Osteoblast (primary cell): ENCODE measurements around the gene MAN2A1. TPM values are rescaled to one million over a fixed set of nuclear protein-coding genes. Genes with fewer than 3 reads are reported as not detected.

Source experiments
- DNase-seq: peaks from one replicate; pipeline ENCODE4 v3.0.0; 2011; ENCODE audit warnings: low spot score, mixed read lengths; ENCODE audit not compliant: insufficient read length; ENCODE audit errors: missing footprints
- H2AFZ ChIP-seq: 2 replicates; pipeline ENCODE4 v1.6.0; 2011; ENCODE audit warnings: mild to moderate bottlenecking, low read length
- H3K27ac ChIP-seq: 2 replicates; pipeline ENCODE4 v1.5.1; 2011; ENCODE audit warnings: mild to moderate bottlenecking, low read depth, low read length, moderate library complexity
- H3K27me3 ChIP-seq: 2 replicates; pipeline ENCODE4 v1.6.0; 2012; ENCODE audit warnings: mild to moderate bottlenecking, control low read depth, inconsistent platforms, low read length, moderate library complexity; ENCODE audit not compliant: insufficient read depth
- H3K36me3 ChIP-seq: 2 replicates; pipeline ENCODE4 v1.5.1; 2011; ENCODE audit warnings: mild to moderate bottlenecking, low read length, control low read depth, moderate library complexity; ENCODE audit not compliant: insufficient read depth
- H3K4me1 ChIP-seq: 2 replicates; pipeline ENCODE4 v1.5.1; 2011; ENCODE audit warnings: mild to moderate bottlenecking, low read length, control low read depth, moderate library complexity; ENCODE audit not compliant: insufficient read depth
- H3K4me2 ChIP-seq: 2 replicates; pipeline ENCODE4 v1.6.0; 2011; ENCODE audit warnings: mild to moderate bottlenecking, low read length; ENCODE audit not compliant: insufficient read depth
- H3K4me3 ChIP-seq: fragments of 200-600 bp; sonication (generic); 3 replicates; pipeline ENCODE4 v1.5.1; 2012; ENCODE audit warnings: mild to moderate bottlenecking, low read length, inconsistent platforms; ENCODE audit not compliant: insufficient read depth
- H3K79me2 ChIP-seq: 2 replicates; pipeline ENCODE4 v1.6.0; 2012; ENCODE audit warnings: mild to moderate bottlenecking, low read length, control low read depth, inconsistent platforms; ENCODE audit not compliant: insufficient read depth
- H3K9me3 ChIP-seq: 2 replicates; pipeline ENCODE4 v1.5.1; 2011; ENCODE audit warnings: low read depth, low read length, control low read depth
- H4K20me1 ChIP-seq: 2 replicates; pipeline ENCODE4 v1.6.0; 2012; ENCODE audit warnings: mild to moderate bottlenecking, low read length, control low read depth; ENCODE audit not compliant: insufficient read depth
- total RNA-seq: library from RNA; depleted of rRNA; stranded (reverse); fragments of >200 nt; gene quantifications from 2 replicates; pipeline ENCODE4 v1.2.3, GENCODE V29; 2012
- TF ChIP-seq, protein P1 (sequence below): IDR thresholded peaks from 2 replicates; pipeline ENCODE4 v1.5.1; 2011; ENCODE audit warnings: mild to moderate bottlenecking, low read depth, low read length, moderate library complexity; ENCODE audit errors: extremely low read depth

The MAN2A1 gene
- 69.5 and 81.8 TPM in 2 replicates for total RNA-seq

DNA sequence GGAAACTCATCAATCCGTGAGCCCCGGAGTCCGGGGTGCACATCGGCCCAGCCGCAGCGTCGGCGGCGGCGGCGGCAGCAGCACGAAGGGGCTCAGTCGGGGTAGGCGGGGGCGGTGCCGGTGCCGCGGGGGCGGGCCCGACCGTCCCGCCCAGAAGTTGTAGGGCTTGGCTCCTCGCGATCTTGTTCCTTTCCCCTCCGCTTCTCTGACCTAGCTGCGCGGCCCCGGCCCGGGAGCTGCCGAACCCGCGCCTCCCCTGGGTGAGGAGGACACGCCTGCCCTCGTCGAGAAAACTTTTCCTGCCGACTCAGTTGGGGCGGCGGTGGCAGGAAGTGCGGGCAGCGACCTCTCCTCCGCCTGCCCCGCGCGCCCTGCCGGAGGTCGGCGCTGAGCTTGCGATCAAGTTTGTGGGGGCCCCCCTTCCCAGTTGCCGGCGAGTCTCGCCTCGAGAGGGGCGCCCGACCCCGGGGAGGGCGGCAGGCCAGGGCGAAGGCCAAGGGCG lies at the start of gene MAN2A1:
MAN2A1 (plus strand) TSS at position 188 of the 502 bp plus-strand sequence. CDS start 491 bp downstream, outside the sequence.
- peak within 1 kb of the TSS; percentile 97 for H2AFZ ChIP-seq
- peaks cover 23% of the 10 kb centered on the region for H3K4me1 ChIP-seq
- H3K9me3 ChIP-seq, result peaks cover 5% of the 10 kb centered on the region
- no peaks in the 10 kb centered on the region for H3K27me3 ChIP-seq
- DNase-seq, result peak; percentile 89
- peak within 1 kb of the TSS; percentile 64 for H3K27ac ChIP-seq
- peaks cover 7% of the 10 kb centered on the region for H4K20me1 ChIP-seq
- peak within 1 kb of the TSS; percentile 86 for H3K4me2 ChIP-seq
- H3K4me3 ChIP-seq, result peak within 1 kb of the TSS; percentile 89
- H3K36me3 ChIP-seq, result no peaks in the 10 kb centered on the region
- peaks cover 44% of the 10 kb centered on the region for H3K79me2 ChIP-seq
- TF ChIP-seq, protein P1, sequence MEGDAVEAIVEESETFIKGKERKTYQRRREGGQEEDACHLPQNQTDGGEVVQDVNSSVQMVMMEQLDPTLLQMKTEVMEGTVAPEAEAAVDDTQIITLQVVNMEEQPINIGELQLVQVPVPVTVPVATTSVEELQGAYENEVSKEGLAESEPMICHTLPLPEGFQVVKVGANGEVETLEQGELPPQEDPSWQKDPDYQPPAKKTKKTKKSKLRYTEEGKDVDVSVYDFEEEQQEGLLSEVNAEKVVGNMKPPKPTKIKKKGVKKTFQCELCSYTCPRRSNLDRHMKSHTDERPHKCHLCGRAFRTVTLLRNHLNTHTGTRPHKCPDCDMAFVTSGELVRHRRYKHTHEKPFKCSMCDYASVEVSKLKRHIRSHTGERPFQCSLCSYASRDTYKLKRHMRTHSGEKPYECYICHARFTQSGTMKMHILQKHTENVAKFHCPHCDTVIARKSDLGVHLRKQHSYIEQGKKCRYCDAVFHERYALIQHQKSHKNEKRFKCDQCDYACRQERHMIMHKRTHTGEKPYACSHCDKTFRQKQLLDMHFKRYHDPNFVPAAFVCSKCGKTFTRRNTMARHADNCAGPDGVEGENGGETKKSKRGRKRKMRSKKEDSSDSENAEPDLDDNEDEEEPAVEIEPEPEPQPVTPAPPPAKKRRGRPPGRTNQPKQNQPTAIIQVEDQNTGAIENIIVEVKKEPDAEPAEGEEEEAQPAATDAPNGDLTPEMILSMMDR, result no peak

GRCh38 chr5:109640976-109641375 lies 48.8 kb upstream of the MAN2A1 start:
- H3K79me2 ChIP-seq, result no peaks in the 10 kb centered on the region

DNA sequence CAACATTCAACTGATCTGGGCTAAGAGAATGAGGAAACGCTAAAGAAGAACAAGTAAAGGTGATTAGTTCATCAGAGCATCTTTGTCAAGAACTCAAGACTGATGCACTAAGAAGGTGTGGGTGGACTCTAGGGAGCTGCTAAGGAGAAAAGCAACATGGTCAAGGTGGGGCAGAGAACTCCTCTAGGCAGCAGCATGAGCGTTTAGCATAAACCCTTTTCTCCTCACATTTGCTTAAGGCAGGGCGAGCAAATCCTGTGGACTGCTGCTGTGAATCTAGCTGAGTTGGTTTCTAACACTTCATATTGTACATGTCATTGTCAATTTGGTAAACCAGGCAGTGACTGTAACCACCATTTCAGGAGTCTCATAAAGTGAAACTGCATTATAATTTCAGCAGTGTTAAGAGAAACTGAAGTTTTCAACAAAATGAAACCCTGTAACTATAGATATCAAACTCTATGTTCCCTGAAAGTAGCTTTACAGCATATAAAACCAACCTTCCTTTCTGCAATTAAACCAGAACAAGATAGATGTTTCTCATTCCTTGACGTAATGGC lies 45.9 kb upstream of the MAN2A1 start:
- Histone ChIP-seq H3K27me3 (no peaks in the 10 kb centered on the region), H3K4me3 (no peak overlapping the region), H3K79me2 (no peaks in the 10 kb centered on the region), H3K27ac (no peak overlapping the region), H3K4me1 (no peaks in the 10 kb centered on the region), H4K20me1 (no peaks in the 10 kb centered on the region), H3K4me2 (no peak overlapping the region), H3K9me3 (no peaks in the 10 kb centered on the region), H2AFZ (no peak overlapping the region), H3K36me3 (no peaks in the 10 kb centered on the region)
- TF ChIP-seq, protein P1, result no peak
- no peak for DNase-seq

More at GRCh38 chr5:109640976-109641375, 48.8 kb upstream of the MAN2A1 start:
- Histone ChIP-seq H3K9me3 (no peaks in the 10 kb centered on the region), H3K27me3 (no peaks in the 10 kb centered on the region), H4K20me1 (no peaks in the 10 kb centered on the region), H3K4me1 (no peaks in the 10 kb centered on the region), H3K27ac (no peak overlapping the region), H3K36me3 (no peaks in the 10 kb centered on the region), H3K4me3 (no peak overlapping the region), H2AFZ (no peak overlapping the region), H3K4me2 (no peak overlapping the region)
- no peak for DNase-seq
- TF ChIP-seq, protein P1, result no peak

DNA sequence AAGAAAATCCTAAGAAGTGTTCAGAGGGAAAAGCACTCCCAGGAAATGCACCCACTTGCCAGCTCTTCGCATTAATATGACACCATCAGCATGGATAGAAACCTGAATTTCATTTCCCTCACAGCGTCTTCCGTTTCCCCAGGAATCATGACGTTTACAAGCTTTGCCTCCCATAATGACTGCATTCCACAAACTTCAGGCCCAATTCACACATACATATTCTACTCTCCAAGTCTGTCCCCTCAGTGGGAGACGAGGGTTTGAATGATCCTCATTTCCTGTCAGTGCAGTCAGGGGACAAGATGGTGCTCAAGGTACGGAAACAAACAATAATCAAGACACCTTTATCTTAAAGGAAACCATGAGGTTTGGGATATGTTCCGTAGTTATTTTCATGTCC lies 44.9 kb upstream of the MAN2A1 start:
- H3K4me2 ChIP-seq, result no peak overlapping the region
- H4K20me1 ChIP-seq, result no peaks in the 10 kb centered on the region
- peak overlapping the region; percentile 48 for H2AFZ ChIP-seq
- no peaks in the 10 kb centered on the region for H3K9me3 ChIP-seq
- DNase-seq, result peak; percentile 27
- no peaks in the 10 kb centered on the region for H3K36me3 ChIP-seq
- no peak overlapping the region for H3K27ac ChIP-seq
- no peaks in the 10 kb centered on the region for H3K4me1 ChIP-seq
- H3K4me3 ChIP-seq, result no peak overlapping the region
- TF ChIP-seq, protein P1, result no peak
- H3K27me3 ChIP-seq, result no peaks in the 10 kb centered on the region
- no peaks in the 10 kb centered on the region for H3K79me2 ChIP-seq
